Activated CD8-positive, alpha-beta memory T cell treated with anti-CD3 and anti-CD28 coated beads, Interleukin-2, amount 50 U/mL, for 4 hours (primary cell): ENCODE measurements around the gene CELF5.
"Not testable (repeated sequence)": the region's sequence is repeated elsewhere in the genome, so short reads cannot be mapped to it uniquely, and the experiment has no call there.

Experiments used
- DNase-seq: peaks from one replicate; pipeline ENCODE4 v3.0.0-alpha.2; 2020

CELF5 gene

GRCh38 chr19:3330047-3330446 lies 105.6 kb downstream of the CELF5 start:
- no peak for DNase-seq

- DNase-seq: not testable (repeated sequence)
Measured at GRCh38 chr19:3332232-3332631, 107.8 kb downstream of the CELF5 start.

- DNase-seq: no peak
Measured at GRCh38 chr19:3333020-3333583, 108.6 kb downstream of the CELF5 start.

GRCh38 chr19:3333662-3334061 lies 109.2 kb downstream of the CELF5 start:
- DNase-seq: no peak

- DNase-seq: not testable (repeated sequence)
Measured at GRCh38 chr19:3334749-3335430, 110.4 kb downstream of the CELF5 start.

- no peak for DNase-seq
Measured at GRCh38 chr19:3335431-3336350, 111.2 kb downstream of the CELF5 start.

GRCh38 chr19:3336351-3336679 lies 111.9 kb downstream of the CELF5 start:
- no peak for DNase-seq

- DNase-seq: no peak
Measured at GRCh38 chr19:3336680-3337523, 112.4 kb downstream of the CELF5 start.

GRCh38 chr19:3338541-3339181 lies 114.2 kb downstream of the CELF5 start:
- DNase-seq: peak; percentile 58

- DNase-seq: no peak
Measured at GRCh38 chr19:3340340-3340739, 115.9 kb downstream of the CELF5 start.

- DNase-seq: no peak
Measured at GRCh38 chr19:3342246-3342645, 117.8 kb downstream of the CELF5 start.

GRCh38 chr19:3342962-3343361 lies 118.5 kb downstream of the CELF5 start:
- not testable (repeated sequence) for DNase-seq

GRCh38 chr19:3343619-3344502 lies 119.4 kb downstream of the CELF5 start:
- DNase-seq: peak; percentile 41

GRCh38 chr19:3344608-3345598 lies 120.4 kb downstream of the CELF5 start:
- no peak for DNase-seq

- no peak for DNase-seq
Measured at GRCh38 chr19:3345850-3346460, 121.5 kb downstream of the CELF5 start.
